ENCODE data around the gene CCDC106. TPM values are rescaled to one million over a fixed set of nuclear protein-coding genes. Genes with fewer than 3 reads are reported as not detected.

CCDC106 gene
- total and polyA plus RNA-seq, 2 experiments from 2014 or later, result 12.0 to 15.2 TPM

DNA sequence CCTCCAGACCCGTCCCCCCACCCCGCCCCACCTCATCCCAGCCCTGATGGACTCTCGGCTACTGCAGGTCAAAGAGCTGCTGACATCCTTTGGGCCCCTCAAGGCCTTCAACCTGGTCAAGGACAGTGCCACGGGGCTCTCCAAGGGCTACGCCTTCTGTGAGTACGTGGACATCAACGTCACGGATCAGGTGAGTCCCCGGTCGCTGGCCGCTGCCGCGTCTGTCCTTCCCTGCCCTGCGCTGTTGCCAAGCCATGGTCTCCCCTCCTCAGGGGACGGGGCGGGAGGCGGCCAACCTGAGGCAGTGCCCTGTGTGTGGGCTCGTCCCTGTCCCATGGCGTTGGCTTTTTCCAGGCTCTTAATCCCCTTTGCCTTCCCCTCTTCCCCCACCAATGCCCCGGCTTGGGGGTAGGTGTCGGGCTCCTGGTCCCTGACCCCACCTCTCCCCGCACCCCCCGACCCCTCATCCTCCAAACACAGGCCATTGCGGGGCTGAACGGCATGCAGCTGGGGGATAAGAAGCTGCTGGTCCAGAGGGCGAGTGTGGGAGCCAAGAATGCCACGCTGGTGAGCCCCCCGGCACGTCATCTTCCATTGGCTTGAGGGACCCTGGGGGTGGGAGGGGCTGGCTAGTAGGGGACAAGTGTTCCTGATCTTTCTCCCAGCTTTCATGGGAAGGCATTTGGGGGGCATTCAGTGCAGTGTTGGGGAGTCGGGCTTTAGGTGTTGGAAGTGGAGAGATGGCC, 20.8 kb downstream of the CCDC106 start:
- Histone ChIP-seq H4K20me1 (ENCODE audit: insufficient read depth) (peaks cover 8% of the 10 kb centered on the region; the same call in 1 of the 2 replicates), H3K9me3 (ENCODE audit: low read depth) (no peaks in the 10 kb centered on the region), H2AFZ (no peak overlapping the region), H3K4me3 (no peak overlapping the region), H3F3A (ENCODE audit: insufficient read depth) (peaks cover 29% of the 10 kb centered on the region), H3K36me3 (ENCODE audit: low read depth) (no peaks in the 10 kb centered on the region; the same call in 1 of the 2 replicates), H3K79me2 (ENCODE audit: insufficient read depth) (peaks cover 97% of the 10 kb centered on the region), H3K9ac (no peak overlapping the region), H3K27ac (no peak overlapping the region), H3K4me2 (ENCODE audit: unreplicated experiment) (no peak overlapping the region), H3K27me3 (replicated peaks; ENCODE audit: insufficient read depth) (no peaks in the 10 kb centered on the region), H3K4me1 (ENCODE audit: insufficient read depth) (peaks cover 10% of the 10 kb centered on the region; the same call in 1 of the 2 replicates), H3K9me2 (ENCODE audit: insufficient read depth) (no peaks in the 10 kb centered on the region)
- in situ Hi-C loops (cut with MboI), result loop anchor here (25.0 kb wide), 1 partner anchor 1206 kb away; the partner anchor contains the start of genes CDC42EP5 and LENG9
- TF ChIP-seq EZH2phosphoT487 (IDR thresholded peaks at IDR 0.05; ENCODE audit: insufficient read depth, low read depth), result no peak
- no peak for TF ChIP-seq EZH2 (IDR thresholded peaks at IDR 0.05; ENCODE audit: insufficient read depth, poor library complexity, severe bottlenecking)
- 85 to 90% methylated on average over 24 to 30 of the region's 30 CpGs for WGBS, 2 experiments (ENCODE audit: low coverage in 1 of 2, low lambda C conversion rate in 2 of 2, missing lambda C conversion rate in 2 of 2)
- DNase-seq, result no peak

DNA sequence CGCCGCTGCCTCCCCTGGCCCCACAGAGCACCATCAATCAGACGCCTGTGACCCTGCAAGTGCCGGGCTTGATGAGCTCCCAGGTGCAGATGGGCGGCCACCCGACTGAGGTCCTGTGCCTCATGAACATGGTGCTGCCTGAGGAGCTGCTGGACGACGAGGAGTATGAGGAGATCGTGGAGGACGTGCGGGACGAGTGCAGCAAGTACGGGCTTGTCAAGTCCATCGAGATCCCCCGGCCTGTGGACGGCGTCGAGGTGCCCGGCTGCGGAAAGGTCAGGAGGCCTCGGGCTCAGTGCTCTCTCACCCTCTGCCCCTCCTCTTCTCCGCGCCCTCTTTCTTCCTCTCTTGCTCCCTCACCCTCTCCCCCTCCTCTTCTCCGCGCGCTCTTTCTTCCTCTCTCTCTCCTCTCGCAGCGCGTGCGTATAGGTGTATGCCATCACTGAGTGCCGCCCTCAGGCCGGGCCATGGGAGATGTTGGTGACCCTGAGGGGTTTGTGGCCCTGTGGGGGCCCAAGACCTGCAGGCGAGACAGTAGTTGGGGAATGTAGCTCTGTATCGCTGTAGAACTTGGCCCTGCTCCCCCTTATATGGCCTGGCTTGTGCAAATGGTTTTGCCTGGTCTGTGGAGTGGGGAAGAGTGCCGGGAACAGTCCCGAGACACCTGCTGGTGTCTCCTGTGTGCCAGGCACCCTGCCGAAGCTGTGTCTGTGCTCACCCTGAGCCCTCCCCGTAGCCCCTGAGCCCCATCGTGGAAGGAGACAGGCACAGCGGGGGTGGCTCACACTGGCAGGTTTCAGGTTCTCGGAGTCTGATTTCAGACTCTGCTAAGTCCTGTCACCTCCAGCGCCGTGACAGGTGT, 21.6 kb downstream of the CCDC106 start:
- no peak overlapping the region for H3K4me2 ChIP-seq (ENCODE audit: unreplicated experiment)
- H3K9me2 ChIP-seq (ENCODE audit: insufficient read depth), result no peaks in the 10 kb centered on the region
- H3F3A ChIP-seq (ENCODE audit: insufficient read depth), result peaks cover 29% of the 10 kb centered on the region
- no peak overlapping the region for H3K9ac ChIP-seq
- DNase-seq, result no peak
- no peak overlapping the region for H2AFZ ChIP-seq
- no peak overlapping the region for H3K4me3 ChIP-seq
- H4K20me1 ChIP-seq (ENCODE audit: insufficient read depth), result peaks cover 8% of the 10 kb centered on the region; the same call in 1 of the 2 replicates
- no peaks in the 10 kb centered on the region for H3K9me3 ChIP-seq (ENCODE audit: low read depth)
- no peak for TF ChIP-seq EZH2phosphoT487 (IDR thresholded peaks at IDR 0.05; ENCODE audit: insufficient read depth, low read depth)
- no peak for TF ChIP-seq EZH2 (IDR thresholded peaks at IDR 0.05; ENCODE audit: insufficient read depth, poor library complexity, severe bottlenecking)
- no peak overlapping the region for H3K27ac ChIP-seq
- no peaks in the 10 kb centered on the region for H3K27me3 ChIP-seq (replicated peaks; ENCODE audit: insufficient read depth)
- H3K4me1 ChIP-seq (ENCODE audit: insufficient read depth), result peaks cover 14% of the 10 kb centered on the region; the same call in 1 of the 2 replicates
- WGBS, 2 experiments (ENCODE audit: low coverage in 1 of 2, low lambda C conversion rate in 2 of 2, missing lambda C conversion rate in 2 of 2), result 86 to 90% methylated on average over 22 to 43 of the region's 43 CpGs
- in situ Hi-C loops (cut with MboI), result loop anchor here (25.0 kb wide), 1 partner anchor 1207 kb away; the partner anchor contains the start of genes CDC42EP5 and LENG9
- H3K36me3 ChIP-seq (ENCODE audit: low read depth), result no peaks in the 10 kb centered on the region
- peaks cover 96% of the 10 kb centered on the region for H3K79me2 ChIP-seq (ENCODE audit: insufficient read depth)

DNA sequence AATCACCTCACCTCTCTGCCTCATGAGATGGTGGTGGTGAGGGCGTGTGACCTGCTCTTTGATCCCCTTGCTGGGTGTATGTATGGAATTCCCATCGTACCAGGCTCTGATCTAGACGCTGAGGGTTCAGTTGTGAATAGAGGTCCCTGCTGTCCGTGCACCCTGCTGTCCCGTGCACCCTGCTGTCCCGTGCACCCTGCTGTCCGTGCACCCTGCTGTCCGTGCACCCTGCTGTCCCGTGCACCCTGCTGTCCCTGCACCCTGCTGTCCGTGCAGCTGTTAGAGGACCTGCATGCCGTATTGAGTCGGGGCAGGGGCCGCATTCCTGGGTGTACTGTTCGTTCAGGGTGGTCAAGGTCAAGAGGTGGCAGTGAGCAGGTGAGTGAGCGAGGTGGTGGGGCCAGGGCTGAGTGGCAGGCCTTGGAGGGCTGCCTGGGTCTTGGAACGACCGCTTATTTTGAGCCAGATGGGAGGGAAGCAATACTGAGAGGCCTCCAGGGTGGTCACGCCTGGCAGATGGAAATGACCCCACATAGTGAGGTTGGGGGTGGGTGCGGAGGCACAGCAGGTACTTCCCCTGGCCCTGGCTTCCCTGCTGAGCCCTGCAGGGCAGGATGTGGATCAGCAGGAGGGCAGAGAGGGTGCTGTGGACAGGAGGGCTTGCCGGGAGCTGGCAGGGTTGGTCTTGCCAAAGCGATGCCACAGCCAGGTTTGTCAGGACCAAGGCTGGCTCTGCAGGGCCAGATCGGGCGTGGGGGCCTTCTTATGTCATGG, 22.5 kb downstream of the CCDC106 start:
- TF ChIP-seq EZH2phosphoT487 (IDR thresholded peaks at IDR 0.05; ENCODE audit: insufficient read depth, low read depth) (no peak), EZH2 (IDR thresholded peaks at IDR 0.05; ENCODE audit: insufficient read depth, poor library complexity, severe bottlenecking) (no peak)
- no peak overlapping the region for H3K4me2 ChIP-seq (ENCODE audit: unreplicated experiment)
- H3K27ac ChIP-seq, result no peak overlapping the region
- no peaks in the 10 kb centered on the region for H3K36me3 ChIP-seq (ENCODE audit: low read depth)
- H3K27me3 ChIP-seq (replicated peaks; ENCODE audit: insufficient read depth), result no peaks in the 10 kb centered on the region
- no peak overlapping the region for H3K4me3 ChIP-seq
- 84 to 85% methylated on average over 23 of the region's 23 CpGs for WGBS, 2 experiments (ENCODE audit: low coverage in 1 of 2, low lambda C conversion rate in 2 of 2, missing lambda C conversion rate in 2 of 2)
- H3K9me2 ChIP-seq (ENCODE audit: insufficient read depth), result no peaks in the 10 kb centered on the region
- DNase-seq, result no peak
- H4K20me1 ChIP-seq (ENCODE audit: insufficient read depth), result peaks cover 8% of the 10 kb centered on the region; the same call in 1 of the 2 replicates
- no peak overlapping the region for H3K9ac ChIP-seq
- in situ Hi-C loops (cut with MboI), result loop anchor here (25.0 kb wide), 1 partner anchor 1208 kb away; the partner anchor contains the start of genes CDC42EP5 and LENG9
- H3K9me3 ChIP-seq (ENCODE audit: low read depth), result no peaks in the 10 kb centered on the region
- peaks cover 30% of the 10 kb centered on the region for H3F3A ChIP-seq (ENCODE audit: insufficient read depth)
- H2AFZ ChIP-seq, result no peak overlapping the region
- peaks cover 95% of the 10 kb centered on the region for H3K79me2 ChIP-seq (ENCODE audit: insufficient read depth)
- H3K4me1 ChIP-seq (ENCODE audit: insufficient read depth), result peaks cover 14% of the 10 kb centered on the region; the same call in 1 of the 2 replicates

All from GM23248 (cell line).